Right lobe of liver (tissue), 4 donors: ENCODE data around the gene SNRPD3.

Experiments used
- CTCF ChIP-seq, 4 donors: fragments of 200-600 bp in 3 of 4; fragments of 450-650 bp in 1 of 4; IDR thresholded peaks; one replicate each; pipeline versions ENCODE4 v1.5.1 to v1.8.0; 2016 to 2022; ENCODE audit warnings: antibody characterized with exemption in 4 of 4, mild to moderate bottlenecking in 2 of 4
- POLR2A ChIP-seq: fragments of 450-650 bp; IDR thresholded peaks from one replicate; pipeline ENCODE4 v1.6.1; 2017; ENCODE audit warnings: antibody characterized with exemption, mild to moderate bottlenecking
- donor health status: DM: no; HTN: no; CAD: no.
- donor health status: DM: no; HTN: no; CAD: no.
- donor health status: DM: no; HTN: yes; CAD: no.

GRCh38 chr22:24525416-24526037 lies 30.3 kb upstream of the SNRPD3 start:
- peak; percentile 85 to 92 (median 90) for TF ChIP-seq CTCF (IDR thresholded peaks at IDR 0.05)
- TF ChIP-seq POLR2A, result no peak
